CD4-positive, alpha-beta memory T cell (primary cell): ENCODE results near the gene LCORL. TPM values are rescaled to one million over a fixed set of nuclear protein-coding genes. Genes with fewer than 3 reads are reported as not detected.

Experiments
- CTCF ChIA-PET: fragments of 350-600 bp; sonication (Branson Sonifier 250); formaldehyde crosslinking; loops from one replicate; lab custom pipeline; 2021; ENCODE audit warnings: inconsistent platforms; ENCODE audit not compliant: partially characterized antibody; lab: Charles Lee
- POLR2A ChIA-PET: fragments of 350-600 bp; sonication (Branson Sonifier 250); formaldehyde crosslinking; loops from one replicate; lab custom pipeline; 2021; ENCODE audit not compliant: partially characterized antibody; lab: Charles Lee
- DNase-seq, 5 donors: peaks; one replicate each; pipeline versions ENCODE4 v3.0.0 to v3.0.0-alpha.2; 2020 to 2022; ENCODE audit warnings: mixed read lengths in 1 of 5
- H3K27ac ChIP-seq: one replicate; pipeline ENCODE4 v1.7.0; 2013; ENCODE audit warnings: low read depth, low read length
- H3K27me3 ChIP-seq: 2 replicates; pipeline ENCODE4 v1.7.0; 2013; ENCODE audit warnings: mild to moderate bottlenecking, low read length, moderate library complexity; ENCODE audit not compliant: insufficient read depth
- H3K36me3 ChIP-seq: 2 replicates; pipeline ENCODE4 v1.7.0; 2013; ENCODE audit warnings: mild to moderate bottlenecking, low read length, moderate library complexity; ENCODE audit not compliant: insufficient read depth
- H3K4me1 ChIP-seq: 2 replicates; pipeline ENCODE4 v1.7.0; 2013; ENCODE audit warnings: mild to moderate bottlenecking, low read length, moderate library complexity; ENCODE audit not compliant: insufficient read depth
- H3K4me3 ChIP-seq, 2 donors: one replicate each; pipeline ENCODE4 v1.7.0; 2013; ENCODE audit warnings: low read length in 2 of 2, mild to moderate bottlenecking in 1 of 2
- H3K9me3 ChIP-seq, 2 donors: one replicate each; pipeline ENCODE4 v1.7.0; 2013; ENCODE audit warnings: low read length in 2 of 2, control low read depth in 1 of 2; ENCODE audit not compliant: control insufficient read depth in 1 of 2
- H3K27ac Mint-ChIP-seq, 7 donors: one replicate each; pipeline ENCODE4 v1.8.0; 2020 to 2021; ENCODE audit warnings: mixed read lengths in 7 of 7, mild to moderate bottlenecking in 6 of 7, inconsistent platforms in 3 of 7, moderate library complexity in 3 of 7
- H3K27me3 Mint-ChIP-seq, 2 donors: one replicate each; pipeline ENCODE4 v1.8.0; 2020 to 2021; ENCODE audit warnings: mixed read lengths in 2 of 2
- H3K36me3 Mint-ChIP-seq, 2 donors: one replicate each; pipeline ENCODE4 v1.8.0; 2020 to 2021; ENCODE audit warnings: mixed read lengths in 2 of 2, inconsistent platforms in 1 of 2, mild to moderate bottlenecking in 1 of 2
- H3K4me1 Mint-ChIP-seq, 4 donors: one replicate each; pipeline ENCODE4 v1.8.0; 2020 to 2021; ENCODE audit warnings: mixed read lengths in 4 of 4, mild to moderate bottlenecking in 1 of 4
- H3K4me3 Mint-ChIP-seq, 8 donors: one replicate each; pipeline ENCODE4 v1.8.0; 2020 to 2021; ENCODE audit warnings: mixed read lengths in 8 of 8, mild to moderate bottlenecking in 7 of 8, moderate library complexity in 6 of 8, inconsistent platforms in 3 of 8
- H3K9me3 Mint-ChIP-seq, 8 donors: one replicate each; pipeline ENCODE4 v1.8.0; 2020 to 2021; ENCODE audit warnings: mixed read lengths in 8 of 8, mild to moderate bottlenecking in 5 of 8, inconsistent platforms in 3 of 8, moderate library complexity in 1 of 8
- intact Hi-C: fragments of 100-400 bp; cut with micrococcal nuclease; formaldehyde crosslinking; loops from one replicate; pipeline ENCODE4 v1.15.1; 2023
- polyA plus RNA-seq, 2 donors: library from polyadenylated mRNA; unstranded; fragments of 300-500 nt; fragmentation: Illumina TruSeq; gene quantifications; one replicate each; pipeline ENCODE4 v1.2.3, GENCODE V29; 2021
- total RNA-seq, 2 experiments: library from RNA; stranded (reverse); gene quantifications; one replicate each; pipeline ENCODE4 v1.2.3, GENCODE V29; 2021

LCORL gene
- total and polyA plus RNA-seq, 4 experiments from 2014 or later, result 5.9 to 14.5 (median 9.1) TPM

- H3K9me3 Mint-ChIP-seq, result no peaks in the 10 kb centered on the region
- no peaks in the 10 kb centered on the region for H3K36me3 ChIP-seq
- no peak overlapping the region for H3K4me3 ChIP-seq
- ChIA-PET CTCF (no interaction called here), POLR2A (no interaction called here)
- no peaks in the 10 kb centered on the region for H3K4me1 ChIP-seq
- H3K27me3 ChIP-seq, result no peaks in the 10 kb centered on the region
- H3K27ac Mint-ChIP-seq, result no peak overlapping the region
- H3K27me3 Mint-ChIP-seq, result no peaks in the 10 kb centered on the region
- peaks cover 0 to 2% of the 10 kb centered on the region in 2 donors for H3K36me3 Mint-ChIP-seq
- intact Hi-C loops, result no loop called here
- no peak overlapping the region for H3K4me3 Mint-ChIP-seq
- H3K9me3 ChIP-seq, result no peaks in the 10 kb centered on the region
- H3K27ac ChIP-seq, result no peak overlapping the region
- no peak for DNase-seq
- no peaks in the 10 kb centered on the region for H3K4me1 Mint-ChIP-seq
Observed at GRCh38 chr4:17846266-17846665, 175.3 kb downstream of the LCORL start.

GRCh38 chr4:17823871-17824669, 197.5 kb downstream of the LCORL start:
- Histone ChIP-seq H3K9me3 (no peaks in the 10 kb centered on the region), H3K4me3 (no peak overlapping the region), H3K4me1 (peaks cover 23% of the 10 kb centered on the region), H3K36me3 (no peaks in the 10 kb centered on the region), H3K27me3 (no peaks in the 10 kb centered on the region), H3K27ac (no peak overlapping the region)
- peaks cover 0 to 2% (median 0%) of the 10 kb centered on the region in 8 donors for H3K9me3 Mint-ChIP-seq
- H3K4me1 Mint-ChIP-seq, result peaks cover 12 to 25% (median 15%) of the 10 kb centered on the region in 4 donors
- ChIA-PET POLR2A (interaction anchor here (1.4 kb wide), 1 partner anchor 210 kb away, joined by 4 read pairs; the partner anchor contains the start of gene MED28), CTCF (interaction anchor here (4.5 kb wide), 1 partner anchor 8 kb away, joined by 31 read pairs; no protein-coding TSS in a partner anchor)
- DNase-seq, result no peak
- intact Hi-C loops, result no loop called here
- no peaks in the 10 kb centered on the region for H3K36me3 Mint-ChIP-seq
- H3K27ac Mint-ChIP-seq, result peak overlapping the region in 3 of 7 donors; percentile 2 to 47 (median 2)
- H3K4me3 Mint-ChIP-seq, result peak overlapping the region in 3 of 8 donors; percentile 36 to 54 (median 50)
- H3K27me3 Mint-ChIP-seq, result no peaks in the 10 kb centered on the region

GRCh38 chr4:17817027-17817426, 204.5 kb downstream of the LCORL start:
- peak in 4 of 5 donors; percentile 45 to 58 (median 50) for DNase-seq
- H3K9me3 ChIP-seq, result no peaks in the 10 kb centered on the region
- peaks cover 12% of the 10 kb centered on the region for H3K4me1 ChIP-seq
- ChIA-PET CTCF (interaction anchor here (0.5 to 4.8 kb wide), 28 partner anchors 9 to 776 kb away, joined by 3 to 80 read pairs (median 4); partner anchors contain the start of gene MED28), POLR2A (interaction anchor here (1.3 kb wide), 2 partner anchors 11 to 202 kb away, joined by 3 to 5 read pairs; partner anchors contain the start of gene MED28)
- H3K27me3 Mint-ChIP-seq, result no peaks in the 10 kb centered on the region
- H3K36me3 ChIP-seq, result no peaks in the 10 kb centered on the region
- peaks cover 12 to 17% (median 15%) of the 10 kb centered on the region in 4 donors for H3K4me1 Mint-ChIP-seq
- H3K36me3 Mint-ChIP-seq, result no peaks in the 10 kb centered on the region
- no peak overlapping the region for H3K27ac ChIP-seq
- intact Hi-C loops, result loop anchor here (1.0 kb wide), 2 partner anchors 550 to 776 kb away; no protein-coding TSS in a partner anchor
- no peaks in the 10 kb centered on the region for H3K9me3 Mint-ChIP-seq
- peak overlapping the region; percentile 31 to 74 (median 57) for H3K27ac Mint-ChIP-seq
- no peaks in the 10 kb centered on the region for H3K27me3 ChIP-seq
- H3K4me3 ChIP-seq, result no peak overlapping the region
- H3K4me3 Mint-ChIP-seq, result peak overlapping the region in 7 of 8 donors; percentile 8 to 84 (median 58)

- ChIA-PET POLR2A (interaction anchor here (1.3 kb wide), 1 partner anchor 201 kb away, joined by 5 read pairs; the partner anchor contains the start of gene MED28), CTCF (interaction anchor here (0.7 to 4.8 kb wide), 15 partner anchors 8 to 777 kb away, joined by 3 to 80 read pairs (median 6); partner anchors contain the start of gene MED28)
- H3K36me3 ChIP-seq, result no peaks in the 10 kb centered on the region
- H3K27me3 Mint-ChIP-seq, result no peaks in the 10 kb centered on the region
- intact Hi-C loops, result no loop called here
- H3K36me3 Mint-ChIP-seq, result no peaks in the 10 kb centered on the region
- peaks cover 21% of the 10 kb centered on the region for H3K4me1 ChIP-seq
- no peak overlapping the region for H3K27ac ChIP-seq
- no peak for DNase-seq
- no peak overlapping the region for H3K4me3 ChIP-seq
- H3K9me3 Mint-ChIP-seq, result no peaks in the 10 kb centered on the region
- no peak overlapping the region for H3K4me3 Mint-ChIP-seq
- H3K27me3 ChIP-seq, result no peaks in the 10 kb centered on the region
- H3K9me3 ChIP-seq, result no peaks in the 10 kb centered on the region
- H3K27ac Mint-ChIP-seq, result no peak overlapping the region
- H3K4me1 Mint-ChIP-seq, result peaks cover 16 to 26% (median 21%) of the 10 kb centered on the region in 4 donors
Observed at GRCh38 chr4:17816142-17816541, 205.4 kb downstream of the LCORL start.

GRCh38 chr4:17814140-17814539, 207.4 kb downstream of the LCORL start:
- CTCF ChIA-PET, result interaction anchor here (3.6 to 4.8 kb wide), 2 partner anchors 9 to 779 kb away, joined by 28 to 80 read pairs; no protein-coding TSS in a partner anchor
- peaks cover 29% of the 10 kb centered on the region for H3K4me1 ChIP-seq
- H3K9me3 Mint-ChIP-seq, result peaks cover 0 to 3% (median 0%) of the 10 kb centered on the region in 8 donors
- H3K27me3 ChIP-seq, result no peaks in the 10 kb centered on the region
- no peak for DNase-seq
- intact Hi-C loops, result loop anchor here (5.0 kb wide), 1 partner anchor 1587 kb away; the partner anchor contains the start of gene TAPT1
- peaks cover 23 to 43% (median 33%) of the 10 kb centered on the region in 4 donors for H3K4me1 Mint-ChIP-seq
- peak overlapping the region in 3 of 7 donors; percentile 35 to 75 (median 73) for H3K27ac Mint-ChIP-seq
- H3K4me3 ChIP-seq, result no peak overlapping the region
- POLR2A ChIA-PET, result no interaction called here
- no peak overlapping the region for H3K4me3 Mint-ChIP-seq
- H3K27me3 Mint-ChIP-seq, result no peaks in the 10 kb centered on the region
- H3K36me3 ChIP-seq, result no peaks in the 10 kb centered on the region
- peaks cover 0 to 8% of the 10 kb centered on the region in 2 donors for H3K36me3 Mint-ChIP-seq
- no peaks in the 10 kb centered on the region for H3K9me3 ChIP-seq
- no peak overlapping the region for H3K27ac ChIP-seq

GRCh38 chr4:17812801-17813200, 208.8 kb downstream of the LCORL start:
- H3K27ac ChIP-seq, result no peak overlapping the region
- POLR2A ChIA-PET, result no interaction called here

More at GRCh38 chr4:17812801-17813200, 208.8 kb downstream of the LCORL start:
- Mint-ChIP-seq H3K36me3 (peaks cover 7 to 13% of the 10 kb centered on the region in 2 donors), H3K4me3 (peak overlapping the region in 2 of 8 donors; percentile 9 to 47), H3K4me1 (peaks cover 32 to 52% (median 43%) of the 10 kb centered on the region in 4 donors), H3K27ac (peak overlapping the region in 3 of 7 donors; percentile 4 to 47 (median 19)), H3K9me3 (peaks cover 0 to 3% (median 0%) of the 10 kb centered on the region in 8 donors), H3K27me3 (no peaks in the 10 kb centered on the region)
- intact Hi-C loops, result loop anchor here (5.0 kb wide), 1 partner anchor 1586 kb away; the partner anchor contains the start of gene TAPT1
- Histone ChIP-seq H3K27me3 (no peaks in the 10 kb centered on the region), H3K36me3 (peaks cover under 1% of the 10 kb centered on the region), H3K4me1 (peaks cover 43% of the 10 kb centered on the region), H3K9me3 (no peaks in the 10 kb centered on the region), H3K4me3 (no peak overlapping the region)
- no peak for DNase-seq
- CTCF ChIA-PET, result no interaction called here
